K562 (cell line): ENCODE results near the gene PTPN7. TPM values are rescaled to one million over a fixed set of nuclear protein-coding genes. Genes with fewer than 3 reads are reported as not detected.

Experiments used
- ATAC-seq: fragments of 200-7000 bp; cut with Tn5 transposase; 3 replicates; pipeline ENCODE4 v1.9.1; 2020; ENCODE audit warnings: moderate library complexity
- BruUV-seq: library from RNA; stranded (reverse); fragments of 400-500 nt; replicated peaks from 2 replicates; lab custom pipeline; 2021; lab: Mats Ljungman, UMichigan
- CTCF ChIA-PET: fragments of 300-600 bp; formaldehyde crosslinking; extraction: SDS; loops from one replicate; lab custom pipeline; 2021; ENCODE audit warnings: low intra/inter-chr PET ratio; lab: Yijun Ruan, JAX
- POLR2A ChIA-PET: fragments of 300-600, 350-650 bp; sonication (Branson Sonifier 250); formaldehyde crosslinking; extraction: SDS; loops from one replicate; lab custom pipeline; 2021; ENCODE audit warnings: antibody characterized with exemption, inconsistent platforms; lab: Yijun Ruan, JAX
- DNase-seq, 4 experiments: peaks; one replicate each; pipeline versions ENCODE4 v3.0.0 to v3.0.0-alpha.2; 2011 to 2018; ENCODE audit warnings: low spot score in 3 of 4, mixed read lengths in 3 of 4; ENCODE audit errors: extremely low read depth in 1 of 4
- FAIRE-seq: peaks from 2 replicates; lab custom pipeline; 2011; peaks lifted over from hg19 to GRCh38; lab: Jason Lieb, UNC
- H2AFZ ChIP-seq: 2 replicates; pipeline ENCODE4 v1.6.0; 2011; ENCODE audit warnings: low read depth, low read length, control low read depth, inconsistent platforms
- H3K27ac ChIP-seq: fragments of 200-600 bp; 3 replicates; pipeline ENCODE4 v1.8.0; 2011; ENCODE audit warnings: low read depth, mild to moderate bottlenecking, control low read depth, inconsistent platforms, low read length, moderate library complexity, mixed read lengths; ENCODE audit errors: extremely low read depth
- H3K27me3 ChIP-seq, 2 experiments: fragments of 300-600 bp in 1 of 2; 2 replicates in 1 of 2; 3 replicates in 1 of 2; pipeline versions ENCODE4 v1.6.0 to v1.8.0; 2011; ENCODE audit warnings: inconsistent platforms in 2 of 2, low read length in 2 of 2, mild to moderate bottlenecking in 1 of 2, mixed read lengths in 1 of 2, moderate library complexity in 1 of 2; ENCODE audit not compliant: control insufficient read depth in 2 of 2, insufficient read depth in 2 of 2
- H3K36me3 ChIP-seq: fragments of 300-600 bp; 3 replicates; pipeline ENCODE4 v1.8.0; 2011; ENCODE audit warnings: mild to moderate bottlenecking, low read length, inconsistent platforms; ENCODE audit not compliant: control insufficient read depth, insufficient read depth
- H3K4me1 ChIP-seq, 2 experiments: fragments of 200-600 bp in 1 of 2; replicated peaks in 1 of 2; 2 replicates in 1 of 2; 3 replicates in 1 of 2; pipeline versions ENCODE4 v1.5.1 to v1.8.0; 2011; ENCODE audit warnings: inconsistent platforms in 2 of 2, low read length in 2 of 2, mild to moderate bottlenecking in 1 of 2, mixed read lengths in 1 of 2, moderate library complexity in 1 of 2; ENCODE audit not compliant: control insufficient read depth in 2 of 2, insufficient read depth in 2 of 2
- H3K4me2 ChIP-seq: 2 replicates; pipeline ENCODE4 v1.6.1; 2011; ENCODE audit warnings: low read length, control low read depth, inconsistent platforms, mixed read lengths; ENCODE audit not compliant: insufficient read depth
- H3K4me3 ChIP-seq: fragments of 200-600 bp; sonication (generic), shearing (Covaris generic); 2 replicates; pipeline ENCODE4 v1.5.1; 2016; ENCODE audit warnings: control low read depth, inconsistent platforms
- H3K79me2 ChIP-seq: fragments of 200-600 bp; 3 replicates; pipeline ENCODE4 v1.8.0; 2011; ENCODE audit warnings: low read length, inconsistent platforms; ENCODE audit not compliant: control insufficient read depth, insufficient read depth
- H3K9ac ChIP-seq, 2 experiments: 2 replicates each; pipeline versions ENCODE4 v1.6.0 to v1.6.1; 2011; ENCODE audit warnings: low read depth in 2 of 2, low read length in 2 of 2, control low read depth in 1 of 2, inconsistent platforms in 1 of 2, mild to moderate bottlenecking in 1 of 2, mixed read lengths in 1 of 2; ENCODE audit not compliant: insufficient read depth in 1 of 2
- H3K9me1 ChIP-seq: one replicate; pipeline ENCODE4 v1.6.0; 2011; ENCODE audit warnings: inconsistent platforms, mild to moderate bottlenecking, low read length, moderate library complexity; ENCODE audit not compliant: control insufficient read depth, insufficient read depth
- H3K9me3 ChIP-seq: replicated peaks from 2 replicates; pipeline ENCODE4 v1.5.1; 2011; ENCODE audit warnings: low read depth, low read length, inconsistent platforms; ENCODE audit not compliant: control insufficient read depth, insufficient read depth
- H4K20me1 ChIP-seq: replicated peaks from 2 replicates; pipeline ENCODE4 v1.6.1; 2011; ENCODE audit warnings: low read length, inconsistent platforms, mixed read lengths; ENCODE audit not compliant: control insufficient read depth, insufficient read depth
- ADNP ChIP-seq: fragments of 200-800 bp; sonication (Bioruptor generic); IDR thresholded peaks from 2 replicates; pipeline ENCODE4 v1.6.1; 2016; ENCODE audit warnings: missing genetic modification characterization, missing compliant biosample characterization
- BCOR ChIP-seq: fragments of 450-650 bp; IDR thresholded peaks from 2 replicates; pipeline ENCODE4 v1.6.1; 2016
- CCAR2 ChIP-seq: fragments of 200-400 bp; formaldehyde crosslinking; IDR thresholded peaks from 2 replicates; pipeline ENCODE4 v1.6.1; 2017; ENCODE audit warnings: mild to moderate bottlenecking, low read depth, low read length
- FOXP1 ChIP-seq: sonication (generic); formaldehyde crosslinking; IDR thresholded peaks from 2 replicates; pipeline ENCODE4 v1.8.0; 2022; ENCODE audit warnings: mild to moderate bottlenecking, missing genetic modification reagents
- HOXB6 ChIP-seq: fragments of 250-450 bp; sonication (Bioruptor Pico); IDR thresholded peaks from 2 replicates; pipeline ENCODE4 v1.5.1; 2022; ENCODE audit warnings: mild to moderate bottlenecking, borderline replicate concordance
- KDM1A ChIP-seq, 2 experiments: fragments of 450-650 bp; IDR thresholded peaks; 2 replicates each; pipeline ENCODE4 v1.6.1; 2016; ENCODE audit warnings: mild to moderate bottlenecking in 2 of 2
- KDM5B ChIP-seq: fragments of 200-600 bp; sonication (generic); IDR thresholded peaks from 2 replicates; pipeline ENCODE4 v1.6.1; 2012; ENCODE audit warnings: low read depth, mild to moderate bottlenecking, moderate library complexity, low read length, control low read depth, inconsistent platforms; ENCODE audit not compliant: insufficient replicate concordance
- MTA1 ChIP-seq: fragments of 450-650 bp; IDR thresholded peaks from 2 replicates; pipeline ENCODE4 v1.6.1; 2017; ENCODE audit warnings: borderline replicate concordance
- POLR2G ChIP-seq: fragments of 200-400 bp; formaldehyde crosslinking; IDR thresholded peaks from 2 replicates; pipeline ENCODE4 v1.6.1; 2017; ENCODE audit warnings: low read depth, mild to moderate bottlenecking, antibody characterized with exemption, low read length, moderate library complexity
- RBM25 ChIP-seq: fragments of 200-400 bp; formaldehyde crosslinking; IDR thresholded peaks from 2 replicates; pipeline ENCODE4 v1.6.1; 2018; ENCODE audit warnings: low read length, low read depth, moderate library complexity; ENCODE audit not compliant: severe bottlenecking
- STAT5A ChIP-seq: IDR thresholded peaks from 2 replicates; pipeline ENCODE4 v1.6.1; 2012; ENCODE audit warnings: low read length, inconsistent platforms, borderline replicate concordance
- U2AF1 ChIP-seq: fragments of 200-400 bp; formaldehyde crosslinking; optimal IDR thresholded peaks from 2 replicates; pipeline ENCODE3; 2017; ENCODE audit warnings: mild to moderate bottlenecking, low read depth, low read length, moderate library complexity
- WGBS: fragments of 100-300 bp; shearing (Covaris generic); methylation state at CpG from one replicate; pipeline ENCODE4 v1.1.6; 2016; ENCODE audit warnings: low coverage, mixed read lengths; ENCODE audit not compliant: insufficient coverage; ENCODE audit errors: missing lambda C conversion rate; 5-methylcytosine and 5-hydroxymethylcytosine counted together
- in situ Hi-C: fragments of 300-500 bp; cut with MboI; formaldehyde crosslinking; loops from 4 replicates; pipeline ENCODE4 v1.15.0; 2018; ENCODE audit warnings: inconsistent platforms, mixed read lengths
- intact Hi-C: fragments of 100-400 bp; cut with micrococcal nuclease; formaldehyde crosslinking; loops from 2 replicates; pipeline ENCODE4 v1.14.2; 2022
- polyA plus RNA-seq, 8 experiments: library from polyadenylated mRNA; depleted of rRNA in 4 of 8; stranded (reverse) in 5 of 8; unstranded in 3 of 8; fragments of >200 nt; fragmentation: Nextera tagmentation in 2 of 8; fragmentation: Illumina TruSeq in 1 of 8; extraction: Ambion mirVana in 2 of 8; extraction: Trizol in 1 of 8; gene quantifications; 2 replicates each; pipeline versions ENCODE4 v1.2.1 to v1.2.3, GENCODE V29; 2011 to 2014; ENCODE audit warnings: inconsistent platforms in 1 of 8, missing spikeins in 1 of 8
- total RNA-seq, 7 experiments: library from RNA; depleted of rRNA in 6 of 7; stranded (reverse); fragments of >200 nt in 6 of 7; fragmentation: Illumina TruSeq in 2 of 7; extraction: Trizol in 2 of 7; gene quantifications; 2 replicates each; pipeline versions ENCODE4 v1.2.1 to v1.2.3, GENCODE V29; 2011 to 2021; ENCODE audit warnings: low replicate concordance in 1 of 7

PTPN7 gene
- total and polyA plus RNA-seq, 9 of the 15 experiments (the other 6 are each of a cell fraction or from before 2014, with no cell fraction given) = 18.7 to 144 (median 120) TPM

GRCh38 chr1:202131956-202132821 lies 28.2 kb downstream of the PTPN7 start (continued):
- no peak for TF ChIP-seq U2AF1
- TF ChIP-seq MTA1 = no peak
- TF ChIP-seq FOXP1 (CRISPR knock-in tag) = 0 out of 2 replicates have a peak, but pooled peaks have one; percentile 10
- no peak for TF ChIP-seq HOXB6 (CRISPR knock-in tag)

- no peak for FAIRE-seq
Observed at GRCh38 chr1:202130816-202131522, 29.4 kb downstream of the PTPN7 start.

More at GRCh38 chr1:202130816-202131522, 29.4 kb downstream of the PTPN7 start:
- Histone ChIP-seq H3K4me3 (no peak overlapping the region), H3K79me2 (no peaks in the 10 kb centered on the region), H2AFZ (no peak overlapping the region)
- intact Hi-C loops = no loop called here
- no peak for TF ChIP-seq CCAR2
- no peak for TF ChIP-seq KDM5B
- TF ChIP-seq STAT5A = no peak
- TF ChIP-seq BCOR = peak; percentile 54; the same call in 1 of the 2 replicates
- TF ChIP-seq KDM1A (IDR thresholded peaks at IDR 0.05) = peak in 1 of 2 experiments; percentile 63; a peak in 3 of 4 replicates
- peak; percentile 57; the same call in 1 of the 2 replicates for TF ChIP-seq ADNP
- peak; percentile 55 for TF ChIP-seq POLR2G
- TF ChIP-seq RBM25 = peak; percentile 67
- TF ChIP-seq, all 486 proteins: peak for 5
- in situ Hi-C loops = no loop called here
- H4K20me1 ChIP-seq = peaks cover 7% of the 10 kb centered on the region
- H3K9me3 ChIP-seq = no peaks in the 10 kb centered on the region
- H3K4me2 ChIP-seq = no peak overlapping the region
- BruUV-seq = no TSS peak
- no peaks in the 10 kb centered on the region for H3K9me1 ChIP-seq
- ChIA-PET POLR2A (interaction anchor here (0.6 to 2.1 kb wide), 7 partner anchors 8 to 131 kb away, joined by 3 to 9 read pairs (median 6); no protein-coding TSS in a partner anchor), CTCF (interaction anchor here (0.6 kb wide), 1 partner anchor 10 kb away, joined by 3 read pairs; no protein-coding TSS in a partner anchor)
- H3K9ac ChIP-seq = peak overlapping the region in 1 of 2 experiments; percentile 49; a peak in 2 of 4 replicates
- H3K27ac ChIP-seq = no peak overlapping the region
- ATAC-seq (no peak), DNase-seq (no peak)
- H3K27me3 ChIP-seq = peaks cover 12 to 27% of the 10 kb centered on the region in 2 experiments; a peak in 4 of 5 replicates
- H3K36me3 ChIP-seq = peaks cover 30% of the 10 kb centered on the region; the same call in 2 of the 3 replicates
- peaks cover 0 to 26% of the 10 kb centered on the region in 2 experiments; a peak in 2 of 5 replicates for H3K4me1 ChIP-seq
- 42% methylated on average over 9 of the region's 9 CpGs for WGBS
